LNCAP (cell line): ENCODE data around the gene PDZD2.

Experiments
- TF ChIP-seq, protein P1 (sequence below): fragments of 450-650 bp; IDR thresholded peaks from 2 replicates; pipeline ENCODE4 v1.5.1; 2017; ENCODE audit warnings: mild to moderate bottlenecking

The PDZD2 gene

GRCh38 chr5:31730139-31730538 lies 91.2 kb downstream of the PDZD2 start:
- TF ChIP-seq, protein P1, sequence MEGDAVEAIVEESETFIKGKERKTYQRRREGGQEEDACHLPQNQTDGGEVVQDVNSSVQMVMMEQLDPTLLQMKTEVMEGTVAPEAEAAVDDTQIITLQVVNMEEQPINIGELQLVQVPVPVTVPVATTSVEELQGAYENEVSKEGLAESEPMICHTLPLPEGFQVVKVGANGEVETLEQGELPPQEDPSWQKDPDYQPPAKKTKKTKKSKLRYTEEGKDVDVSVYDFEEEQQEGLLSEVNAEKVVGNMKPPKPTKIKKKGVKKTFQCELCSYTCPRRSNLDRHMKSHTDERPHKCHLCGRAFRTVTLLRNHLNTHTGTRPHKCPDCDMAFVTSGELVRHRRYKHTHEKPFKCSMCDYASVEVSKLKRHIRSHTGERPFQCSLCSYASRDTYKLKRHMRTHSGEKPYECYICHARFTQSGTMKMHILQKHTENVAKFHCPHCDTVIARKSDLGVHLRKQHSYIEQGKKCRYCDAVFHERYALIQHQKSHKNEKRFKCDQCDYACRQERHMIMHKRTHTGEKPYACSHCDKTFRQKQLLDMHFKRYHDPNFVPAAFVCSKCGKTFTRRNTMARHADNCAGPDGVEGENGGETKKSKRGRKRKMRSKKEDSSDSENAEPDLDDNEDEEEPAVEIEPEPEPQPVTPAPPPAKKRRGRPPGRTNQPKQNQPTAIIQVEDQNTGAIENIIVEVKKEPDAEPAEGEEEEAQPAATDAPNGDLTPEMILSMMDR = no peak

DNA sequence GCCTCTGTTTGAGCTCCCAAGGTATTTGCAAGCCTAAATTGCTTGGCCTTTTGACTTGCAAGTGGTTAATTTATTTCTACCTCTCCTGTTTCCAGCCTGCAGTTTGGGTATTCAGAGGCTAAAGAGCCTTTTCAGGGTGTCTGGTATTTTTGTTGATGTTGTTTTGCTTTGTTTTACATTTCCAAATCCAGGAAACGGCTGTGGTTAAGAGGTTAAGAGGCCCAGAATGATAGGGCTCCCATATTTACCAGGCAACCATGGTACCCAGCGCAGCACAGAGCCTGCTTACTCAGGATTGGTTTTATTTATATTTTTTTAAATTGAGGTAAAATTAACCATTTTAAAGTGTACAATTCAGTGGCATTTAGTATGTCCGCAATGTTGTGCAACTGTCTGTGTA lies 92.1 kb downstream of the PDZD2 start:
- TF ChIP-seq, protein P1 = no peak

- TF ChIP-seq, protein P1 = no peak
Observed at GRCh38 chr5:31731710-31732301, 92.9 kb downstream of the PDZD2 start.

DNA sequence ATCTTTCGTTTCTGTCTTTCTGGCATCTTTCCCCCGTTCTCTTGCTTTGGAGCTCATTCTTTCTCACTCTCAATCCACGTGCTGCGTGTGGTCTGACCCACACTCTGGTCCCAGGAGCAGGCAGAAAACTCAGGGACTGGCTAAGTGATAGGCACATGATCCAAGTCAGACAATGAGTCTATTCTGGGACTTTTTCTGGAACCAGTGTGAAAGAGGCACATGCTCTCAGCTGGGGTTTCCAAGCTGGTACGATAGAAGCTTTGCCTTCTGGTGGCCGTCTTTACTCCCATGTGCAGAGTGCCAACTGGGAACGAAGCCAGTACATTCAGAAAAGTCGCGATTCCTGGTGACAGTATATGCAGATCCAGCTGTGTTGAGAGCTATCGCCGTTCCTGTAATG lies 94.4 kb downstream of the PDZD2 start:
- TF ChIP-seq, protein P1 = no peak

DNA sequence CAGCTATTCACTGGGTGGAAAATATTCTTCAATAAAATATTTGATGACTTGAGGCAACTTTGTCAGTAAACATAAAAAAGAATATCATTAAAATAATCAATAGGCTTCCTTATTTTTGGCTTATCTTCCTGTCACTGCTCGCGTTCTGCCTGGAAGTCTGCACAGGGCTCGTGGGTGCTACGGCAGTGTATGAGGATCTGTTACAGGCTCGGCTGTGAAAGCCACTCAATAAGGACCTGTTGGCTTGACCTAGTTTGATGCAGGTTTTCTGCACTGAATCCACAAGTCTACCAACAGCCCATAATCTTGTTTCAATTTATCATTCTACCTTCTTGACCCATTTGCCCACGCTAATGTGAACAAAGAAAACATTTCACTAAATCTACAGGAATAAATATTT lies 97.2 kb downstream of the PDZD2 start:
- TF ChIP-seq, protein P1 = no peak

- TF ChIP-seq, protein P1 = no peak
Observed at GRCh38 chr5:31738199-31738598, 99.3 kb downstream of the PDZD2 start.

DNA sequence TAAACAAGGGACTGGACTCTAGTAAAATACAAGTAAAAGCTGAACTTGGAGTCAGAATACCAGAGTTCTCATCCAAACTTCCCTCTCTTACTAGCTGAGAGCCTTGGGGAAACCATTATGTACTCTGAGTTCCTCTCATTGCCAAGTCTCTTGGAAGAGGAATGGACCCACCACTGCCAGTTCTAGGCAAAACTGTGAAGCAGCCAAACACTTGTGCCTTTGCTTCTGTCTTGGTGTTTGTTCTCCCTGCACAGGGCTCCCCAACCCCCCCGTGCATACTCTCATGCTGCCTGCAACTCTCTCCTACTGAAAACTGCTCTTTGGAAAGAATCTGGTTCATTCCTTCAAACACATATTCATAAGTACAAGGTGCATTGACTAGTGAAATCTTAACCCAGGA lies 102.6 kb downstream of the PDZD2 start:
- TF ChIP-seq, protein P1 = no peak

GRCh38 chr5:31743678-31744077 lies 104.7 kb downstream of the PDZD2 start:
- TF ChIP-seq, protein P1 = no peak
